Activated T-helper 1 cell treated with anti-CD3 and anti-CD28 coated beads, Interleukin-12 subunit alpha, Interleukin-12 subunit beta, Interleukin-2, Interleukin-4 antibody, amounts not matched to agents 30 ng/mL and 10 ng/mL and 1 ng/mL, durations not matched to agents 14 hours and 24 hours and 36 hours (primary cell): ENCODE results near the gene IRS1. TPM values are rescaled to one million over a fixed set of nuclear protein-coding genes. Genes with fewer than 3 reads are reported as not detected.

Experiments used
- DNase-seq: peaks from one replicate; pipeline ENCODE4 v3.0.0; 2021; ENCODE audit warnings: low spot score
- H3K27ac Mint-ChIP-seq: one replicate; pipeline ENCODE4 v1.8.0; 2021; ENCODE audit warnings: mild to moderate bottlenecking, mixed read lengths
- H3K27me3 Mint-ChIP-seq: one replicate; pipeline ENCODE4 v1.8.0; 2022; ENCODE audit warnings: mild to moderate bottlenecking, moderate library complexity, mixed read lengths; ENCODE audit not compliant: insufficient read depth
- H3K36me3 Mint-ChIP-seq: one replicate; pipeline ENCODE4 v1.8.0; 2021; ENCODE audit warnings: low read depth, mixed read lengths
- H3K4me1 Mint-ChIP-seq: one replicate; pipeline ENCODE4 v1.8.0; 2021; ENCODE audit warnings: low read depth, mixed read lengths
- H3K4me3 Mint-ChIP-seq: one replicate; pipeline ENCODE4 v1.8.0; 2021; ENCODE audit warnings: mild to moderate bottlenecking, moderate library complexity, mixed read lengths
- H3K9me3 Mint-ChIP-seq: one replicate; pipeline ENCODE4 v1.8.0; 2021; ENCODE audit warnings: mixed read lengths
- intact Hi-C: fragments of 100-400 bp; cut with micrococcal nuclease; formaldehyde crosslinking; loops from one replicate; pipeline ENCODE4 v1.15.1; 2024
- total RNA-seq: library from RNA; stranded (reverse); gene quantifications from 2 replicates; pipeline ENCODE4 v1.2.3, GENCODE V29; 2022

The IRS1 gene
- total RNA-seq, 1 donor from 2014 or later, result 3.8 TPM

DNA sequence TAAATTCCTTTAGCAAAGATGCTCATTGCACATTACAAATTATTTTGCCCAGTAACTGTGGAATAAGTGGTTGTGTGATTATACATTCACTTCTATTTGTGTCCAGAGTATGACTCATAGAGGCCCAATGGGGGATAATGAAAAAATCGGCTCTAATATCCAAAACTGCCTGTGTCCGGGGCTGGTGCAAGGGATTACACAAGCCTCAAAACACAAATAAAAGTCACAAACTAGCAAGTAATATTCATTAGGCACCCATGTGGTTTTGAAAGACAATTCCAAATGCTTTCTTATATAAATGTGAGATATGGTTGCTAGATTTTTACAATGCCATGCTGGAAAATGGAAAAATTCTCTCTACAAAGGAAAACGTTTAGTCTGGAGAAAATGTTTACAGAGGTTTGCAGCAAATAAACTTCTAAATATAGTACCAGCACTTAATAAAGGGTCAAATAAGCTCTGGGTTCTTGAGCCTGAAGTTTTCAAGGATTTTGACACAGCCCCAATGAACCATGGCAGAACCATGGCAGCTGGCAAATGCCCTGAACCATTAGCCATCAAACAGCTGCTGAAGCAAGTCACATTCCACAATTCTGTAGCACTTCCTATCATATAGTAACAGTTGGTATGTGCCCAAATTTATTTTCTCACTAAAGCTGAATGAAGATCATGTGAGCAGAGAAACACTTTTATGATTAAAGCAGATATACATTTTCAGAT lies 40.5 kb downstream of the IRS1 start:
- DNase-seq, result no peak
- peaks cover 3% of the 10 kb centered on the region for H3K36me3 Mint-ChIP-seq
- no peak overlapping the region for H3K4me3 Mint-ChIP-seq
- H3K9me3 Mint-ChIP-seq, result peaks cover 5% of the 10 kb centered on the region
- H3K4me1 Mint-ChIP-seq, result no peaks in the 10 kb centered on the region
- intact Hi-C loops, result no loop called here
- no peak overlapping the region for H3K27ac Mint-ChIP-seq
- peaks cover 3% of the 10 kb centered on the region for H3K27me3 Mint-ChIP-seq

DNA sequence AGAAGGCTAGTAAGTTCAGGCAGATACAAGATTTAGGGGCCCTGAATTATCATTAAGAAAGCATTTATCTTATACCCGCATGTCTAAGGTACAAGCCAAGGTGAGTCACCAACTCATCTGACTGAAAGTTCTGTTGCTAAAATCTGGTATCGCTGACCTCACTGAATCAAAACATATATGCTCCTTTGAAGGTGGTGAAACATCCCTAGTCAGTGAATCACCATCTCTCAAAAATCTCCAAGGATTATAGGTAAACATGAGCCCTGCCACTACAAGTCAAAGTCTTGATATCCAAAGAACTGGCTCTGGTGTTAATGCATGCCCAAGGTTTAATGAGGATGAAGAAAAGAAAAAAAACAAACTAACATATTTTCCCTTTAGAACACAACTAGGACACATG lies 43.5 kb downstream of the IRS1 start:
- intact Hi-C loops, result no loop called here
- Mint-ChIP-seq H3K4me3 (no peak overlapping the region), H3K27ac (no peak overlapping the region), H3K27me3 (no peaks in the 10 kb centered on the region), H3K9me3 (no peaks in the 10 kb centered on the region), H3K4me1 (no peaks in the 10 kb centered on the region), H3K36me3 (no peaks in the 10 kb centered on the region)
- no peak for DNase-seq

DNA sequence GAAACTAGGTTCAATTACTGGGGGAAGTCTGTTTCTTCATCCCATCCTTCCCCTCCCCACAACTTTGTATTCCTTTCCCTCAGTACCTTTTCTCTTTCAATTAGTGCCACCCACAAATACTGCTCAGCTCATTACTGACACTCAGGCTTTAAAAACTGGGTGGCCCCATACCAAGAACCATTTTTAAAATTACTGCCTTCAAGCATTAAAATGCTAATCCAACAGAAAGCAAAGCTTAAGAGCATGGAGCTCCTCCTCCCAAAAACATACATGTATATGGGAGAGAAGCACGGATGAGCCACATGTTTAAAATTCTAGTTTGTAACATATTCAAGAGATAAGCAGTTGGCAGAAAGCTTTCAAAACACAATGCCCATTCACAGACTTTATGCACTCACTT lies 44.0 kb downstream of the IRS1 start:
- H3K4me1 Mint-ChIP-seq, result no peaks in the 10 kb centered on the region
- H3K36me3 Mint-ChIP-seq, result no peaks in the 10 kb centered on the region
- H3K27me3 Mint-ChIP-seq, result no peaks in the 10 kb centered on the region
- no peak overlapping the region for H3K27ac Mint-ChIP-seq
- DNase-seq, result no peak
- intact Hi-C loops, result no loop called here
- H3K4me3 Mint-ChIP-seq, result no peak overlapping the region
- H3K9me3 Mint-ChIP-seq, result no peaks in the 10 kb centered on the region

DNA sequence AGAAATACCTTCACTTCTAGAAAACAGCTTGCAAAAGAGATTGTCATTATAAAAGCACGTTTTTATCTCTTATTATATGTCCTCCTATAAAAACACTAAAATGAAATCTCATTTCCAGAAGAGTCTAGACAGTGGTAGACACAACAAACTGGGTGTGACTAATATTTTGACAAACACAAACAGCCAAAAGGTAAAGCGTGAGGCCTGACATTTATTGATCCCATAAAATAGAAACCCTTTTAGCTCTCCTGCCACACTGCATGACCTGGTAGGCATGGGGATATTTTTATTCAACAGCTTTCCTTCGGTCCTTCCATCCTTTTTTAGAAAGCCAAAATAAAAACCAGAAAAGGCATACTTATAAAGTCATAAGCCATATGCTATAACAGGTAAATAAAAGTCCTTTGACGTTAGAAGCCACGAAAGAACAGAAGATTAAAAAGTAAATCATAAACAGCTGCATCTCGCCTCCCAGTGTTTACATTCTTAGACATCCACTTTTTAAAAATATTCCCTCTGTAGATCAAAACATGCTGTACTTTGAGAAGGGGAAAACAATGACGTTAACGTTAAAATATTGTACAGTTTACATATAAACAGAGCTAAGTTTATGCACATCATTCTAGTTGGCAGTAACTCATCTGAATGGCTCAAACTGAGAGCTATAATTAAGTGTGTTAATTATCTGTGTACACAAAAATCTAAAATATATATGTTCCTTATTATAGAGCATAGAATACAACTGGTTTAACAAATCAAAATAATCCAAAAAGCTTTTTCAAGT lies 44.6 kb downstream of the IRS1 start:
- H3K4me3 Mint-ChIP-seq, result no peak overlapping the region
- H3K27me3 Mint-ChIP-seq, result no peaks in the 10 kb centered on the region
- no peak overlapping the region for H3K27ac Mint-ChIP-seq
- H3K36me3 Mint-ChIP-seq, result no peaks in the 10 kb centered on the region
- H3K4me1 Mint-ChIP-seq, result no peaks in the 10 kb centered on the region
- H3K9me3 Mint-ChIP-seq, result no peaks in the 10 kb centered on the region
- intact Hi-C loops, result no loop called here
- no peak for DNase-seq

DNA sequence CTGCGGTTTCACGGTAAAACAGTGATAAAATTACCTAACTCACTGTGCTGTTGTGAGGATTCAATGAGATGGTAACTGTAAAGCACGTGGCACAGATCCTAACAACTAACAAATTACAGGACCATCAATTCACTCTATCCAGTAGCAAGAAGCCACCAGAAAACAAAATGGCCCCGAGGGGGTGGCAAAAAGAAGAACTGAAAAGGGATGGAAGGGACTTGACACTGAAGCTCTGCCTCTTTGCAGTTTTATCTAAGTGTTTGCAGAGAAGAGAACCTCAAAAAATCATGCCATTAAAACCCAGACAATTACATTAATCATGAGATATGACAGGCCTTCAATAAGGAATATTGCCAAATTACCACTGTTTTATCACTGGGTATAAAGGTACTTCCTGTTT lies 46.7 kb downstream of the IRS1 start:
- no peaks in the 10 kb centered on the region for H3K4me1 Mint-ChIP-seq
- H3K27me3 Mint-ChIP-seq, result no peaks in the 10 kb centered on the region
- H3K4me3 Mint-ChIP-seq, result no peak overlapping the region
- H3K9me3 Mint-ChIP-seq, result no peaks in the 10 kb centered on the region
- DNase-seq, result no peak
- no peaks in the 10 kb centered on the region for H3K36me3 Mint-ChIP-seq
- intact Hi-C loops, result no loop called here
- H3K27ac Mint-ChIP-seq, result no peak overlapping the region

DNA sequence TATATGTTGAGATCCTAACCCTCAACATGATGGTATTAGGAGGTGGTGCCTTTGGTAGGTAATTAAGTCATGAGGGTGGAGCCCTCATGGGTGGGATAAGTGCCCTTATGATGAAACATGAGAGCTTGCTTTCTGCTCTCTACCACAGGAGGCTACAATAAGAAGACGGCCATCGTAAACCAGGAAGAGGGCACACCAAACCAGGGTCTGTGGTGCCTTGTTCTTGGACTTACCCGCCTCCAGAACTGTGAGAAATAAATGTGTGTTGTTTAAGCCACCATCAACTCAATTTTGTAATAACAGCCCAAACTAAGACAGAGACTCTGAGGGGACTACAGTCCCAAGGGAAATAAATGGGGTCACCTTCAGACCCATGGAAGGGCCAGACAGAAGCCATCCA lies 52.3 kb downstream of the IRS1 start:
- Mint-ChIP-seq H3K27me3 (no peaks in the 10 kb centered on the region), H3K4me1 (no peaks in the 10 kb centered on the region), H3K9me3 (no peaks in the 10 kb centered on the region), H3K36me3 (peaks cover 2% of the 10 kb centered on the region), H3K27ac (no peak overlapping the region), H3K4me3 (no peak overlapping the region)
- DNase-seq, result no peak
- intact Hi-C loops, result no loop called here

DNA sequence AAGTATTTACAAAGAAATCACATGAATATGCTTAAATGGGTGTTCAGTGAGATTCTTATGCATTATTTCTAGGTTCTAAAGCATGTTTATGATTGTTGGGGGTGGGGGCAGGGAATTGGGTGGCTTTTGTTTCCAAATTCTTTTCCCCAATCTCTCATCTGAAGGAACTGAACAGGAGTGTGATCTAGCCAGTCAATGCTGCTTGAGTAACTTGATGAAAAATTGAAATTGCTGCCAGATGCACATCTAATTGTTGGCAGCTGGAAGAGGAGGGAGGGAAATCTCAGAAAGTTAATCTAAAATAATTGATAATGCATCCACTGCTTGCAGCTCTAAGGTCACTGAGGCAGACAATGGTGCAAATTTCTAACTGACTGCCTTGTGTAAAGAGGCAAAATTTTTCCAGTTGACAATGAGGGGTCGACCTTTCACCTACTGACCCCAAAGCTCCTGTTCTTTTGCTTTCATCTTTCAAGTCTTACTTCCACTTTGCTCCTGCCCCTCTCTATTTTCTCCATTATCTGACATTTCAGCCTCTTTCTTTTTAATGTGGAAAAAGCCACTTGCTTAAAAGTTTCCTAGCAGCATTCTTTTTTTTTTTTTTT lies 53.3 kb downstream of the IRS1 start:
- H3K4me3 Mint-ChIP-seq, result no peak overlapping the region
- no peaks in the 10 kb centered on the region for H3K27me3 Mint-ChIP-seq
- no peaks in the 10 kb centered on the region for H3K9me3 Mint-ChIP-seq
- DNase-seq, result no peak
- intact Hi-C loops, result no loop called here
- no peaks in the 10 kb centered on the region for H3K4me1 Mint-ChIP-seq
- peaks cover 2% of the 10 kb centered on the region for H3K36me3 Mint-ChIP-seq
- no peak overlapping the region for H3K27ac Mint-ChIP-seq

DNA sequence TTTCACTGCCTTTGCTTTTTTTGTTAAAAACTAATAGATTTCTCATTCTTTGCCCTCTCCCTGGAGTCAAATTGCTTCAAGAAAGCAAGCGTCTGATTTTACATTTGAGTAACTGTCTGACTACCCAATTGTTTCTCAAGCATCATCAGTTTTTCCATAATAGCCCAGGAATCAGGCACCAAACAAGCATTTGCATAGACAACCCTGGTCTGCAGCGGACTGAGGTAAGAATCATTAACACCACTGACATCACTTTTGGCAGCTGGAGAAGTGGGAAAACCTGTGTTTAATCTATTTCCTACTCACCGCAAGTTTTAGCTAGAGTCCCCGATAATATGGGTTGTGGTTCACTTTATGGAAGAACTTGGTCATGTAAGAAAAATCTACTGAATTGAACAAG lies 55.7 kb downstream of the IRS1 start:
- Mint-ChIP-seq H3K36me3 (peaks cover 2% of the 10 kb centered on the region), H3K4me1 (no peaks in the 10 kb centered on the region), H3K9me3 (no peaks in the 10 kb centered on the region), H3K27ac (no peak overlapping the region), H3K27me3 (no peaks in the 10 kb centered on the region), H3K4me3 (no peak overlapping the region)
- intact Hi-C loops, result no loop called here
- DNase-seq, result no peak

DNA sequence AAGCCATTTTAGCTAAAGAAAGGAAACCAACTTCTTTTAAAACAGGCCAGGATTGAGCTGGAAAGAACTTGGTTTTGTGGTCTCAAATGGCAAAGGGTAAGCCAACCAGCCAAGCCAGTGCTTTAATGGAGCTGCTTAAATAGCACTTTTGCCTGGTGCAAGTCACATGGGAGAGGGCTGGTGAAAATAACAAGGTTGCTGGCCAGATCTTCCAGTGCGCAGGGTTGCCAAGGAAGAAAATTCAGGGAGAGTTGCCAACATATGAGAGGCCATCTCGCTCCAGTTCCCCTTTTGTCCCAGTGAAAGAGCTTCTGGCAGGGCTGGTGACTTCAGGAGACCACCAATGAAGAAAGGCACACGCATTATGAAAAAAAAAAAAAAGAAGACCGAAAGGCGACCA lies 57.3 kb downstream of the IRS1 start:
- intact Hi-C loops, result no loop called here
- H3K36me3 Mint-ChIP-seq, result peaks cover 2% of the 10 kb centered on the region
- no peak overlapping the region for H3K27ac Mint-ChIP-seq
- H3K27me3 Mint-ChIP-seq, result no peaks in the 10 kb centered on the region
- no peaks in the 10 kb centered on the region for H3K9me3 Mint-ChIP-seq
- no peak for DNase-seq
- no peak overlapping the region for H3K4me3 Mint-ChIP-seq
- no peaks in the 10 kb centered on the region for H3K4me1 Mint-ChIP-seq

DNA sequence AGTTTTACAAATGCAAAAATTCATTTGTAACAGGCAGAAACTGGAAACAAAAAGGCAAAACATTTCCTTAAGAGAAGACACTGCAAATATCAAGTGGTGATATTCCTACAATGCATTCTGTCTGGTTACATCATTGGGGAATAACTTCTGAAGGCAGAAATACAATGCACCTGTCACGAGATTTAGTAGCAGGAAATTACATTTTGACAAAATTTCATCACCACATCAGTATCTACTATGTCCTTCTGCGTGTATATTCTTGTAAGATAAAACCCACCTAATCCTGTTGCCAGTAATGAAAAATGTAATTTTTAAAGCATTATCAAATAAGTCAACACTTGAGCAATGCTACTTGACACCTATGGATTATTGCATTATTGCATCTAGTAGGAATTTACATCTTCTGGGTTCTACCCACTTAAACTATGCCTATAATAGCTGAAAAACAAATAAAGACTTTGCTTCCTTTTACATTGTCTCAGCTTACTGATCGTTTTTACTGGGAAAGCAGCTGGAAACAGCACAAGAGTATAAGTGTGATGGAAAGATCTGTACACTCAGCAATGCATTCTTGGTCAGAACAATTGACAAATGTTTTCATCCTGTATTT lies 59.5 kb downstream of the IRS1 start:
- Mint-ChIP-seq H3K4me3 (no peak overlapping the region), H3K9me3 (no peaks in the 10 kb centered on the region), H3K36me3 (peaks cover 5% of the 10 kb centered on the region), H3K27me3 (no peaks in the 10 kb centered on the region), H3K27ac (no peak overlapping the region), H3K4me1 (peaks cover 3% of the 10 kb centered on the region)
- DNase-seq, result no peak
- intact Hi-C loops, result no loop called here

DNA sequence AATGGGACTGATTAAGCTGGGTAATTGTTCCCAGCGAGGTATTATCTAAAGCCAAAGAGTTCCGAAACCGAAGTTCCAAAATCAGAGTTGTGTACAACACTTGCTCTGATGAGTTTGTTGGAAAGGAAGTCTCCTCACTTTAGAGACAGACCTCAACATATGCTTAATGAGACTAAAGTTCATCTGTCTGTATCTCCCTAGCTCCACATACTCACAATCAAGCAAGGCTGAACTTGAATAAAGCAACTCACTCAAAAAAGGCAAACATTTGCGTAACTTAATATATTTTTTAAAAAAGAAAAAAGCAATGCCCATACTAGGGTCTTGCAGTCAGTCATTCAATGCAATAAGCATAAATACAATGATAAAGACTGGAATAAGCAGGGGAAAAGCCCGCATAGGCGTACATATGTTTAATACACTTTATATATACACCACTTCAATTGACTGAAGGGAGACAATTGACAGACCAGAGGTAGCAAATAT lies 60.0 kb downstream of the IRS1 start:
- intact Hi-C loops, result no loop called here
- Mint-ChIP-seq H3K4me3 (no peak overlapping the region), H3K27ac (no peak overlapping the region), H3K4me1 (peaks cover 9% of the 10 kb centered on the region), H3K9me3 (no peaks in the 10 kb centered on the region), H3K36me3 (peaks cover 5% of the 10 kb centered on the region), H3K27me3 (no peaks in the 10 kb centered on the region)
- no peak for DNase-seq

DNA sequence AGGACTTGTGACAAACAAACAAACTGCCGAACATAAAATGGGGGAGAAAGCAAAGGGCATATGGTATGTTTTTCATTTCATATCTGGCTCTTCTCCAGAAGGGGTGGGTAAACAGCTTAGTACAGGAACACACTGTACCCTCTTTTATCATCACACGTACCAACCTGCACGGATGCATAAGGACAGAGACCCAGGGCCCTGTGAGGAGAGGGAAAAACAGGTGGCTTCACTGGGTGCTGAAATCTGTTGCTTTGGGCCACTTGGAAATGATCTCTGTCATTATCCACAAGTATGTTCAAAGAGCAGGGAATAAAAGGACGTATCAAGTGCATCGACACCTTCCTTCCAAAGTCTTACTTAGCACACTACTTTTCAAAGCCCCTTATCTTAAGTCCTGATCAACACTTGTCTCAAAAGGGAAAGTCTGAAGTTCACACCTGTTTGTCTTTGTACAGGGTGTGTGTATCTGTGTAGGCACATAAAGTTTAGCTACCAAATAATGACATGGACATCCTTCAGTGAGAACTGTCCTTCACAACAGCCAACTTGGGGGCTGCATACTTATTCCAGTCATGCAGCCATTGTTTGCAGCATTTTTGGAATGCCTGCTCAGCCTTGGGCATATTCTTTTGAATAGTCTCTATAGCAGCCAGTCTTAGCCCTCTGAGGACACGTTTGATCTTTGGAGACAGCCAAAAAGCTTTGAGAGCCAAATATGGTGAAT lies 60.6 kb downstream of the IRS1 start:
- intact Hi-C loops, result no loop called here

More for the DNA sequence above, 60.6 kb downstream of the IRS1 start:
- no peak overlapping the region for H3K4me3 Mint-ChIP-seq
- H3K27ac Mint-ChIP-seq, result no peak overlapping the region
- no peaks in the 10 kb centered on the region for H3K9me3 Mint-ChIP-seq
- no peak for DNase-seq
- H3K4me1 Mint-ChIP-seq, result peaks cover 11% of the 10 kb centered on the region
- no peaks in the 10 kb centered on the region for H3K27me3 Mint-ChIP-seq
- peaks cover 5% of the 10 kb centered on the region for H3K36me3 Mint-ChIP-seq
